Spleen (tissue), 11 donors: ENCODE results near the gene WWP2. TPM values are rescaled to one million over a fixed set of nuclear protein-coding genes. Genes with fewer than 3 reads are reported as not detected.
A peak's percentile ranks its signal among the peaks of the same experiment; 100 is the strongest.
"Not testable (repeated sequence)": the region's sequence is repeated elsewhere in the genome, so short reads cannot be mapped to it uniquely, and the experiment has no call there.

Experiments used
- DNase-seq: peaks from one replicate; pipeline ENCODE4 v3.0.0-alpha.2; 2020
- H3K27ac ChIP-seq, 8 donors: fragments of 200-600 bp; sonication (generic) in 7 of 8; 1 replicate in 4 of 8; 2 replicates in 4 of 8; pipeline versions ENCODE4 v1.5.0 to v1.8.0; 2016 to 2021; ENCODE audit warnings: inconsistent platforms in 4 of 8, mild to moderate bottlenecking in 4 of 8, moderate library complexity in 1 of 8
- H3K27me3 ChIP-seq, 7 donors: fragments of 200-600 bp; sonication (generic) in 6 of 7; replicated peaks in 1 of 7; 1 replicate in 4 of 7; 2 replicates in 3 of 7; pipeline versions ENCODE4 v1.5.0 to v1.8.0; 2016 to 2021; ENCODE audit warnings: inconsistent platforms in 3 of 7, mild to moderate bottlenecking in 1 of 7
- H3K36me3 ChIP-seq, 6 donors: fragments of 200-600 bp; sonication (generic) in 5 of 6; 1 replicate in 4 of 6; 2 replicates in 2 of 6; pipeline versions ENCODE4 v1.5.0 to v1.8.0; 2016 to 2021; ENCODE audit warnings: inconsistent platforms in 2 of 6
- H3K4me1 ChIP-seq, 6 donors: fragments of 200-600 bp; sonication (generic) in 5 of 6; 1 replicate in 3 of 6; 2 replicates in 3 of 6; pipeline versions ENCODE4 v1.5.0 to v1.8.0; 2016 to 2021; ENCODE audit warnings: inconsistent platforms in 3 of 6
- H3K4me3 ChIP-seq, 8 donors: fragments of 200-600 bp; sonication (generic) in 7 of 8; 1 replicate in 4 of 8; 2 replicates in 4 of 8; pipeline versions ENCODE4 v1.5.0 to v1.8.0; 2016 to 2021; ENCODE audit warnings: inconsistent platforms in 4 of 8, mild to moderate bottlenecking in 4 of 8, moderate library complexity in 2 of 8
- H3K9me3 ChIP-seq, 8 donors: fragments of 200-600 bp; sonication (generic) in 7 of 8; 1 replicate in 4 of 8; 2 replicates in 4 of 8; pipeline versions ENCODE4 v1.5.0 to v1.8.0; 2016 to 2021; ENCODE audit warnings: inconsistent platforms in 4 of 8
- CTCF ChIP-seq, 11 experiments: fragments of 200-600 bp in 7 of 11; fragments of 450-650 bp in 4 of 11; sonication (generic) in 4 of 11; IDR thresholded peaks in 8 of 11; conservative IDR thresholded peaks in 3 of 11; 1 replicate in 7 of 11; 2 replicates in 4 of 11; pipeline versions ENCODE4 v1.4.0 to v1.8.0; 2016 to 2021; ENCODE audit warnings: antibody characterized with exemption in 11 of 11, inconsistent platforms in 4 of 11, mild to moderate bottlenecking in 1 of 11
- POLR2A ChIP-seq, 3 donors: fragments of 450-650 bp; IDR thresholded peaks; one replicate each; pipeline ENCODE4 v1.5.1; 2017; ENCODE audit warnings: antibody characterized with exemption in 3 of 3, mild to moderate bottlenecking in 1 of 3
- POLR2AphosphoS5 ChIP-seq, 3 donors: sonication (generic); formaldehyde crosslinking; IDR thresholded peaks; one replicate each; pipeline ENCODE4 v1.5.1; 2017; ENCODE audit warnings: antibody characterized with exemption in 3 of 3
- WGBS, 5 donors: extraction: QIAGEN DNeasy Blood & Tissue Kit in 3 of 5; methylation state at CpG; one replicate each; pipeline versions ENCODE4 v1.1.5 to v1.1.7; 2013 to 2018; 5-methylcytosine and 5-hydroxymethylcytosine counted together
- intact Hi-C: fragments of 100-400 bp; cut with DNase I; formaldehyde crosslinking; loops from one replicate; pipeline ENCODE4 v1.15.0; 2023; ENCODE audit warnings: low total_unique reads
- polyA plus RNA-seq, 3 donors: library from polyadenylated mRNA; stranded (reverse); fragments of 200-250 nt; gene quantifications; one replicate each; pipeline ENCODE4 v1.2.1, GENCODE V29; 2013
- total RNA-seq, 7 donors: library from RNA; depleted of rRNA in 3 of 7; stranded (reverse); fragments of >200 nt in 3 of 7; fragmentation: NEBNext Ultra II Directional in 4 of 7; extraction: Animal tissue kit (Norgen Biotek cat#: 25700) in 4 of 7; gene quantifications; one replicate each; pipeline versions ENCODE4 v1.1.0 to v1.2.1, GENCODE V29; 2016 to 2021
- donor health status: healthy with polysubstance abuse.
- donor health status: DM: no; HTN: no; CAD: no; lungs with moderate emphysema.
- donor health status: DM: no; HTN: no; CAD: no.
- donor health status: Bipolar disorder and iron deficiency.
- donor health status: healthy.
- donor health status: DM: no; HTN: no; CAD: no.
- donor health status: DM: yes; HTN: yes; CAD: no.

The WWP2 gene
- total and polyA plus RNA-seq, 10 donors = 13.7 to 109 (median 67.7) TPM

- WGBS, 5 donors = 87 to 93% (median 92%) methylated on average over 11 of the region's 11 CpGs
- no peak overlapping the region for H3K4me3 ChIP-seq
- peaks cover 0 to 5% (median 2%) of the 10 kb centered on the region in 8 donors for H3K9me3 ChIP-seq
- peak overlapping the region in 5 of 8 donors; percentile 78 to 89 (median 80) for H3K27ac ChIP-seq
- DNase-seq = no peak
- peaks cover 0 to 61% (median 9%) of the 10 kb centered on the region in 6 donors for H3K36me3 ChIP-seq
- H3K4me1 ChIP-seq = peaks cover 7 to 31% (median 18%) of the 10 kb centered on the region in 6 donors
- intact Hi-C loops = no loop called here
- TF ChIP-seq CTCF (IDR thresholded peaks at IDR 0.05 in 8 of 11, conservative IDR thresholded peaks at IDR 0.05 in 3 of 11) (no peak), POLR2A (IDR thresholded peaks at IDR 0.05) (no peak)
- no peaks in the 10 kb centered on the region for H3K27me3 ChIP-seq
Observed at GRCh38 chr16:69822174-69822935, 60.2 kb downstream of the WWP2 start.

DNA sequence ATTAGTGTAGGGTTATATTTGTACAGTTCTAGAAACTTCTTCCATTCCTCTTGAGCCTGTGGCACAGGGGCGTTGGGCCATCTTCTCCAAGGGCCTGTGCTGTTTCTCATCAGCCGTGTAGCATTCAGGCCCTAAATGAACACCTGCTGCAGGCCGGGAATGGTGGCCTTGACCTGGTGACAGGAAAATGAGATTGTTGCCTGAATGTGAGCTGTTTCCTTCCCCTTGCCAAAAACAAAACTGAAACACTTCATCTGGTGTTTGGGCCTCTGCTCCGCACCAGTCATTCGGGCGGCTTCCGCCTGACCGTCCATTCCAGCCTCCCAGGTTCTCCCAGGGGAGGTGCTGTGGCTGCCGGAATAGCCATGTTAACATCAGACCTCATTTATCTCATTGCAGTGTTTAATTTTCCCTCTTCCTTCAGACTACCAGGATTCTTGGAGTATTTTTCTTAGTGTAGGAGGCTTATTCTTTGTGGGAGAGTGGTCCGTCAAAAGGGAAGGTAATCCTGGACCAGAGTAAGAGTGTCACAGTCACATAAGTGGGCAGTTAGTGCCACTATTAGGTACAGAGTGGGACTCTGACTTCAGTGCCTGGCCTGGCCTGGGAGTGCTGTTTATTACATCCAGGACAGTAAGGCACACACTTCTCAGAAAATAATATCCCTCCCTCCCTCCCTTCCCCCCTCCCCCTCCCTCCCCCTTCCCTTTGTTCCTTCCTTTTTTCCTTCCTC is 61.9 kb downstream of the WWP2 start:
- DNase-seq = peak; percentile 84
- H3K9me3 ChIP-seq = no peaks in the 10 kb centered on the region
- peak overlapping the region in 1 of 8 donors; percentile 27 for H3K4me3 ChIP-seq
- WGBS, 5 donors = 39 to 50% (median 45%) methylated on average over 10 of the region's 10 CpGs
- H3K27me3 ChIP-seq = no peaks in the 10 kb centered on the region
- peak; percentile 52 to 84 (median 83) for TF ChIP-seq POLR2AphosphoS5 (IDR thresholded peaks at IDR 0.05)
- TF ChIP-seq POLR2A (IDR thresholded peaks at IDR 0.05) = no peak
- no peak for TF ChIP-seq CTCF (IDR thresholded peaks at IDR 0.05 in 8 of 11, conservative IDR thresholded peaks at IDR 0.05 in 3 of 11)
- H3K4me1 ChIP-seq = peaks cover 7 to 31% (median 18%) of the 10 kb centered on the region in 6 donors
- H3K36me3 ChIP-seq = peaks cover 0 to 61% (median 8%) of the 10 kb centered on the region in 6 donors
- intact Hi-C loops = no loop called here
- H3K27ac ChIP-seq = peak overlapping the region; percentile 8 to 89 (median 80)

- WGBS, 5 donors = 89 to 100% (median 96%) methylated on average over 4 of the region's 4 CpGs
- H3K27me3 ChIP-seq, intact Hi-C loops, H3K9me3 ChIP-seq, H3K4me3 ChIP-seq, DNase-seq: not testable (repeated sequence)
- Histone ChIP-seq H3K4me1 (peaks cover 7 to 31% (median 18%) of the 10 kb centered on the region in 6 donors), H3K27ac (peak overlapping the region in 7 of 8 donors; percentile 69 to 89 (median 80)), H3K36me3 (peaks cover 0 to 61% (median 7%) of the 10 kb centered on the region in 6 donors)
Observed at GRCh38 chr16:69824564-69825142, 62.5 kb downstream of the WWP2 start.

GRCh38 chr16:69827524-69827923 is 65.4 kb downstream of the WWP2 start:
- H3K4me3 ChIP-seq = no peak overlapping the region
- intact Hi-C loops = no loop called here
- 89 to 99% (median 94%) methylated on average over 5 of the region's 5 CpGs for WGBS, 5 donors

More at GRCh38 chr16:69827524-69827923, 65.4 kb downstream of the WWP2 start:
- DNase-seq = no peak
- no peak for TF ChIP-seq POLR2A (IDR thresholded peaks at IDR 0.05)
- Histone ChIP-seq H3K27ac (no peak overlapping the region), H3K27me3 (no peaks in the 10 kb centered on the region), H3K36me3 (peaks cover 0 to 55% (median 9%) of the 10 kb centered on the region in 6 donors), H3K9me3 (no peaks in the 10 kb centered on the region), H3K4me1 (peaks cover 7 to 42% (median 18%) of the 10 kb centered on the region in 6 donors)
